ENCODE data around the gene NAB2. TPM values are rescaled to one million over a fixed set of nuclear protein-coding genes. Genes with fewer than 3 reads are reported as not detected.

Gene NAB2
- total and polyA plus RNA-seq, 10 of the 15 experiments (the other 5 are each of a cell fraction or from before 2014, with no cell fraction given), result 0.35 to 35.2 (median 15.3) TPM

DNA sequence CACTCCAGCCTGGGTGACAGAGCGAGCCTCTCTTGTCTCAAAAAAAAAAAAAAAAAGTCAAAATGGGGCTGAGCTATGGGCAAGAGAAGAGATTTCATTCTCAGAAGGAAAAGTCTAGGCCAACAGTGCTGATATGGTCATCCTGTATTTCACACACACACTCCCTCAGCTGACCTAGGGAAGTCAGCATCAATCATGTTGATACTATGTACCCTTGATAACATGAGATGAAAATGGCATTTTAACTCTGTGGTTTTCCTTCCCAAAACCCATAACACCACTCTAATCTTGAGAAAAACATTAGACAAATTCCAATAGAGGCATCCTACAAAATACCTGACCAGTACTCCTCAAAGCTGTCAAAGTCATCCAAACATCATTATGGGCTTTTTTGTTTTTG lies 8.1 kb upstream of the NAB2 start:
- ChIA-PET SMC1A (ENCODE audit: uncharacterized antibody, unreplicated experiment) (interaction anchor here (1.3 to 5.4 kb wide), 4 partner anchors 11 to 30 kb away, joined by 5 to 50 read pairs (median 41); partner anchors contain the start of gene STAT6), POLR2A (interaction anchor here (0.6 to 4.1 kb wide), 6 partner anchors 9 to 559 kb away, joined by 3 to 51 read pairs (median 3); partner anchors contain the start of genes RBMS2 and STAT6), CTCF (interaction anchor here (1.6 to 7.5 kb wide), 4 partner anchors 9 to 30 kb away, joined by 4 to 69 read pairs (median 52); partner anchors contain the start of genes NAB2 and STAT6), RAD21 (ENCODE audit: unreplicated experiment) (interaction anchor here (3.6 to 3.9 kb wide), 2 partner anchors 8 to 30 kb away, joined by 27 to 53 read pairs; partner anchors contain the start of genes NAB2 and STAT6)
- no peaks in the 10 kb centered on the region for H3K9me3 ChIP-seq (replicated peaks; ENCODE audit: control insufficient read depth, insufficient read depth, low read length)
- peaks cover 9% of the 10 kb centered on the region for H3K4me1 ChIP-seq (ENCODE audit: control insufficient read depth, insufficient read depth, low read length)
- intact Hi-C loops (cut with micrococcal nuclease; ENCODE audit: unreplicated experiment), result no loop called here
- H2AFZ ChIP-seq (ENCODE audit: control insufficient read depth, low read depth, low read length), result no peak overlapping the region
- no peaks in the 10 kb centered on the region for H4K20me1 ChIP-seq (ENCODE audit: control insufficient read depth, insufficient read depth)
- H3K27me3 ChIP-seq (replicated peaks in 1 of 2; ENCODE audit: control insufficient read depth in 2 of 2, insufficient read depth in 2 of 2, low read length in 1 of 2), result no peaks in the 10 kb centered on the region
- H3K4me2 ChIP-seq (ENCODE audit: control insufficient read depth, insufficient read depth), result no peak overlapping the region
- H3K27ac ChIP-seq (ENCODE audit: control insufficient read depth, insufficient read depth), result no peak overlapping the region
- H3K36me3 ChIP-seq (ENCODE audit: control insufficient read depth in 2 of 2, insufficient read depth in 2 of 2, low read length in 1 of 2), result no peaks in the 10 kb centered on the region; a peak in 1 of 4 replicates
- peaks cover 14% of the 10 kb centered on the region for H3K79me2 ChIP-seq (ENCODE audit: control insufficient read depth, insufficient read depth, low read length)
- WGBS (ENCODE audit: insufficient coverage, insufficient replicate concordance, low lambda C conversion rate, missing lambda C conversion rate), result 100% methylated on average over 1 of the region's 1 CpG
- DNase-seq (ENCODE audit: low read depth, low spot score) (no peak), FAIRE-seq (no peak), ATAC-seq (no peak)
- TF ChIP-seq YY1 (IDR thresholded peaks at IDR 0.05; ENCODE audit: low read depth, low read length), result no peak
- TF ChIP-seq, protein P1, sequence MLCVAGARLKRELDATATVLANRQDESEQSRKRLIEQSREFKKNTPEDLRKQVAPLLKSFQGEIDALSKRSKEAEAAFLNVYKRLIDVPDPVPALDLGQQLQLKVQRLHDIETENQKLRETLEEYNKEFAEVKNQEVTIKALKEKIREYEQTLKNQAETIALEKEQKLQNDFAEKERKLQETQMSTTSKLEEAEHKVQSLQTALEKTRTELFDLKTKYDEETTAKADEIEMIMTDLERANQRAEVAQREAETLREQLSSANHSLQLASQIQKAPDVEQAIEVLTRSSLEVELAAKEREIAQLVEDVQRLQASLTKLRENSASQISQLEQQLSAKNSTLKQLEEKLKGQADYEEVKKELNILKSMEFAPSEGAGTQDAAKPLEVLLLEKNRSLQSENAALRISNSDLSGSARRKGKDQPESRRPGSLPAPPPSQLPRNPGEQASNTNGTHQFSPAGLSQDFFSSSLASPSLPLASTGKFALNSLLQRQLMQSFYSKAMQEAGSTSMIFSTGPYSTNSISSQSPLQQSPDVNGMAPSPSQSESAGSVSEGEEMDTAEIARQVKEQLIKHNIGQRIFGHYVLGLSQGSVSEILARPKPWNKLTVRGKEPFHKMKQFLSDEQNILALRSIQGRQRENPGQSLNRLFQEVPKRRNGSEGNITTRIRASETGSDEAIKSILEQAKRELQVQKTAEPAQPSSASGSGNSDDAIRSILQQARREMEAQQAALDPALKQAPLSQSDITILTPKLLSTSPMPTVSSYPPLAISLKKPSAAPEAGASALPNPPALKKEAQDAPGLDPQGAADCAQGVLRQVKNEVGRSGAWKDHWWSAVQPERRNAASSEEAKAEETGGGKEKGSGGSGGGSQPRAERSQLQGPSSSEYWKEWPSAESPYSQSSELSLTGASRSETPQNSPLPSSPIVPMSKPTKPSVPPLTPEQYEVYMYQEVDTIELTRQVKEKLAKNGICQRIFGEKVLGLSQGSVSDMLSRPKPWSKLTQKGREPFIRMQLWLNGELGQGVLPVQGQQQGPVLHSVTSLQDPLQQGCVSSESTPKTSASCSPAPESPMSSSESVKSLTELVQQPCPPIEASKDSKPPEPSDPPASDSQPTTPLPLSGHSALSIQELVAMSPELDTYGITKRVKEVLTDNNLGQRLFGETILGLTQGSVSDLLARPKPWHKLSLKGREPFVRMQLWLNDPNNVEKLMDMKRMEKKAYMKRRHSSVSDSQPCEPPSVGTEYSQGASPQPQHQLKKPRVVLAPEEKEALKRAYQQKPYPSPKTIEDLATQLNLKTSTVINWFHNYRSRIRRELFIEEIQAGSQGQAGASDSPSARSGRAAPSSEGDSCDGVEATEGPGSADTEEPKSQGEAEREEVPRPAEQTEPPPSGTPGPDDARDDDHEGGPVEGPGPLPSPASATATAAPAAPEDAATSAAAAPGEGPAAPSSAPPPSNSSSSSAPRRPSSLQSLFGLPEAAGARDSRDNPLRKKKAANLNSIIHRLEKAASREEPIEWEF (IDR thresholded peaks at IDR 0.05; ENCODE audit: insufficient replicate concordance, low read depth, low read length), result no peak
- no peak for TF ChIP-seq STAT1 (conservative IDR thresholded peaks at IDR 0.05)
- TF ChIP-seq GABPA (IDR thresholded peaks at IDR 0.05; ENCODE audit: low read depth), result no peak
- TF ChIP-seq NRF1 (conservative IDR thresholded peaks at IDR 0.05; ENCODE audit: low read depth, low read length), result no peak
- in situ Hi-C loops (cut with MboI), result loop anchor here (10.0 kb wide), 1 partner anchor 446 kb away; the partner anchor contains the start of gene BAZ2A
- H3K4me3 ChIP-seq, result no peak overlapping the region
- BruUV-seq (replicated peaks), result no TSS peak
- H3K9ac ChIP-seq (ENCODE audit: control insufficient read depth, insufficient read depth, low read length), result no peak overlapping the region
